Keratinocyte (primary cell): ENCODE data around the gene ZNF365. TPM values are rescaled to one million over a fixed set of nuclear protein-coding genes. Genes with fewer than 3 reads are reported as not detected.

Experiments used
- DNase-seq: peaks from one replicate; pipeline ENCODE4 v3.0.0-alpha.2; 2011; ENCODE audit warnings: low read depth, missing footprints, low spot score
- FAIRE-seq: peaks from 2 replicates; lab custom pipeline; 2011; peaks lifted over from hg19 to GRCh38; lab: Jason Lieb, UNC
- H2AFZ ChIP-seq: 2 replicates; pipeline ENCODE4 v1.6.0; 2012; ENCODE audit warnings: low read length, control low read depth, inconsistent platforms; ENCODE audit not compliant: control insufficient read depth
- H3K27ac ChIP-seq: 2 replicates; pipeline ENCODE4 v1.5.1; 2011; ENCODE audit warnings: low read length; ENCODE audit not compliant: control insufficient read depth, insufficient read depth
- H3K27me3 ChIP-seq: 3 replicates; pipeline ENCODE4 v1.6.0; 2011; ENCODE audit warnings: low read length; ENCODE audit not compliant: control insufficient read depth, insufficient read depth; ENCODE audit errors: extremely low read depth
- H3K36me3 ChIP-seq, 2 experiments: 2 replicates in 1 of 2; 3 replicates in 1 of 2; pipeline ENCODE4 v1.5.1; 2011; ENCODE audit warnings: low read length in 2 of 2, mild to moderate bottlenecking in 1 of 2; ENCODE audit not compliant: control insufficient read depth in 2 of 2, insufficient read depth in 2 of 2; ENCODE audit errors: extremely low read depth in 1 of 2
- H3K4me1 ChIP-seq: 3 replicates; pipeline ENCODE4 v1.5.1; 2011; ENCODE audit warnings: low read length; ENCODE audit not compliant: control insufficient read depth, insufficient read depth; ENCODE audit errors: extremely low read depth
- H3K4me2 ChIP-seq: 3 replicates; pipeline ENCODE4 v1.6.0; 2011; ENCODE audit warnings: low read depth, low read length; ENCODE audit not compliant: control insufficient read depth, insufficient read depth; ENCODE audit errors: extremely low read depth
- H3K4me3 ChIP-seq, 3 experiments: fragments of 200-600 bp in 1 of 3; sonication (generic) in 1 of 3; 2 replicates in 2 of 3; 3 replicates in 1 of 3; pipeline ENCODE4 v1.5.1; 2011 to 2016; ENCODE audit warnings: low read length in 3 of 3, mild to moderate bottlenecking in 3 of 3, control low read depth in 2 of 3, inconsistent platforms in 1 of 3, low read depth in 1 of 3, mixed read lengths in 1 of 3, mixed run types in 1 of 3, moderate library complexity in 1 of 3; ENCODE audit not compliant: control insufficient read depth in 2 of 3, insufficient read depth in 2 of 3; ENCODE audit errors: extremely low read depth in 1 of 3
- H3K79me2 ChIP-seq: 2 replicates; pipeline ENCODE4 v1.6.0; 2012; ENCODE audit warnings: low read length; ENCODE audit not compliant: control insufficient read depth, insufficient read depth
- H3K9ac ChIP-seq: 3 replicates; pipeline ENCODE4 v1.6.0; 2011; ENCODE audit warnings: low read length; ENCODE audit not compliant: control insufficient read depth, insufficient read depth; ENCODE audit errors: extremely low read depth
- H3K9me1 ChIP-seq: 3 replicates; pipeline ENCODE4 v1.6.0; 2011; ENCODE audit warnings: low read length; ENCODE audit not compliant: control insufficient read depth, insufficient read depth; ENCODE audit errors: extremely low read depth
- H3K9me3 ChIP-seq: 2 replicates; pipeline ENCODE4 v1.5.1; 2012; ENCODE audit warnings: low read depth, low read length; ENCODE audit not compliant: control insufficient read depth
- H4K20me1 ChIP-seq: 3 replicates; pipeline ENCODE4 v1.6.0; 2011; ENCODE audit warnings: low read length; ENCODE audit not compliant: control insufficient read depth, insufficient read depth; ENCODE audit errors: extremely low read depth
- CTCF ChIP-seq, 3 experiments: IDR thresholded peaks in 1 of 3; conservative IDR thresholded peaks in 1 of 3; optimal IDR thresholded peaks in 1 of 3; 2 replicates in 2 of 3; 3 replicates in 1 of 3; pipeline versions ENCODE3 to v1.5.1; 2011; ENCODE audit warnings: low read length in 3 of 3, mild to moderate bottlenecking in 3 of 3, moderate library complexity in 2 of 3, control low read depth in 1 of 3, inconsistent platforms in 1 of 3; ENCODE audit not compliant: insufficient read depth in 2 of 3; ENCODE audit errors: extremely low read depth in 1 of 3
- EZH2 ChIP-seq: IDR thresholded peaks from one replicate; pipeline ENCODE4 v1.6.1; 2012; ENCODE audit warnings: inconsistent platforms, mild to moderate bottlenecking, low read length, moderate library complexity
- dilution Hi-C: fragments of 300-500 bp; cut with MboI; formaldehyde crosslinking; loops from one replicate; pipeline ENCODE4 v1.7.0; 2020; ENCODE audit warnings: low sequenced_read_pairs; ENCODE audit not compliant: extremely low pct_ligation_motif_present
- polyA plus RNA-seq, 5 experiments: library from polyadenylated mRNA; depleted of rRNA in 3 of 5; stranded (reverse) in 3 of 5; stranded (forward) in 1 of 5; unstranded in 1 of 5; fragments of >200 nt; gene quantifications; 1 replicate in 1 of 5; 2 replicates in 3 of 5; 3 replicates in 1 of 5; pipeline versions ENCODE4 v1.2.1 to v1.2.3, GENCODE V29; 2011 to 2012; ENCODE audit warnings: missing spikeins in 2 of 5, low read depth in 1 of 5, low replicate concordance in 1 of 5

ZNF365 gene
- polyA plus RNA-seq, 1 donor (not counting 4 experiments of a cell fraction or from before 2014, with no cell fraction given) = 15.9 TPM

DNA sequence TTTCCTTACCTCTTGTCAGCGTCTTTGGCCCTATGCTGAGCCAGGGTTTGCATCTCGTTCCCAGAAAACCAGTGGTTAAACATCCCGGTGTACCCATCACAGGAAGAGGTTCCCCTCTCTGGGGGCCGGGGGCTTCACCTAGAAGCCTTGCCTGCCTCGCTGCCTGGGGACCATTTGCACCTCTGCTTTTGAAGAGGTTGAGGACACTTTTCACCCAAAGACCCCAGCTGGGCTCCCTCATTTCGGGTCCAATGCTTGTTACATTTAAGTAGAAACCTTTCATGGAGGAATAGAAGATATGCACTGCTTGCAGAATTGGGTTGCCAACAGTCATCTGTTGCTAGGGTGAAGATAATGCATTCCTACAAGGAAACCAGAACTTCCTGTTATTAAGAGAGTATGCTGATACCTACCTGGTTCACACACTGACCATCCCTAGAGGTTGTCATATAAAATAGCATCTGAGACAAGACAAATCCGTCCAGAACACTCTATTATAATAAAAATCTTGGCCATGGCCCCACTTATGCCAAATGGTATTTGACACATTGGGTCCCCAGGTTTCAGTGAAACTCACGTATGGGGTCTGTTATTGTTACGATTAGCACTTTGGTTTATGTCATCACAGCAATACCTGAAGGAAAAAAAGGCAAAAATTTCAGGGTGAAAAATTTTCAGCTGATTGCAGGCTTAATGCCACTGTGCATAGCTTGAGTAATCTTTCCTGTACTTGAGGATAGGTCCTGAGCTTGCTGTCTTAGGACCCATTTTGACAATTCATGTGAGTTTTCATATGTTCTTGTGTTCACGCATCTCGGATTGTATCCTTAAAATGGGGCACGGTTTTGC is 917 bp downstream of the ZNF365 start:
- Histone ChIP-seq H3K27ac (peak overlapping the region; percentile 71), H3K9ac (peak overlapping the region; percentile 75), H3K27me3 (no peaks in the 10 kb centered on the region), H4K20me1 (no peaks in the 10 kb centered on the region), H3K9me1 (no peaks in the 10 kb centered on the region), H3K4me1 (peaks cover 26% of the 10 kb centered on the region), H3K9me3 (no peaks in the 10 kb centered on the region), H3K79me2 (peaks cover 43% of the 10 kb centered on the region), H3K4me3 (peak overlapping the region; percentile 63 to 82 (median 80)), H3K36me3 (peaks cover 3 to 7% of the 10 kb centered on the region in 2 experiments), H2AFZ (no peak overlapping the region), H3K4me2 (peak overlapping the region; percentile 89)
- DNase-seq (no peak), FAIRE-seq (peak; percentile 91)
- TF ChIP-seq EZH2 = no peak
- no peak for TF ChIP-seq CTCF (optimal IDR thresholded peaks at IDR 0.05 in 1 of 3, IDR thresholded peaks at IDR 0.05 in 1 of 3, conservative IDR thresholded peaks at IDR 0.05 in 1 of 3; ENCODE audit: extremely low read depth in 1 of 3, insufficient read depth in 2 of 3, low read length in 3 of 3)
- dilution Hi-C loops = no loop called here

DNA sequence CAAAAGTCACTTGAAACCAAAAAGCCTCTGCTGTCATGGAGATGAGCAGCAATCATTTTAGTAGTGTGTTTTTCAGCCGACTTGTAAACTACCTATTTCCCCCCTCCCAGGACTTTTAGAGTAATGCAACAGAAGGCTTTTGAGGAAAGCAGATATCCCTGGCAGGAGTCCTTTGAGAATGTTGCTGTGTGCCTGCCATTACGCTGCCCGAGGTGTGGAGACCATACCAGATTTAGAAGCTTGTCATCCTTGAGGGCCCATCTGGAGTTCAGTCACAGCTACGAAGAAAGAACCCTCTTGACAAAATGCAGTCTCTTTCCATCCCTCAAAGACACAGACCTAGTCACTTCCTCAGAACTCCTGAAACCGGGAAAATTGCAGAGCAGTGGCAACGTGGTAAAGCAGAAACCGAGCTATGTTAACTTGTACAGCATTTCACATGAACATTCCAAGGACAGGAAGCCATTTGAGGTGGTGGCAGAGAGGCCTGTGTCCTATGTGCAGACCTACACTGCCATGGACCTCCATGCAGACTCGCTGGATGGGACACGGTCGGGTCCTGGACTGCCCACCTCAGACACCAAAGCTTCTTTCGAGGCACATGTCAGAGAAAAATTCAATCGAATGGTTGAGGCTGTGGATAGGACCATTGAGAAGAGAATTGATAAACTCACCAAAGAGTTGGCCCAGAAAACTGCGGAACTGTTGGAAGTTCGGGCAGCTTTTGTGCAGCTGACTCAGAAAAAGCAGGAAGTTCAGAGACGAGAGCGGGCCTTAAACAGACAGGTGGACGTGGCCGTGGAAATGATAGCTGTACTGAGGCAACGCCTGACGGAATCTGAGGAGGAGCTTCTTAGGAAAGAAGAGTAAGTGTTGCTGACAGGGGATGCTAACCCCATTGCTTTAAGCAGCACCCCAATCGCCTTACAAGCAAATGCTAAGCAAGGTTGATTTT is 2.2 kb downstream of the ZNF365 start:
- H3K4me3 ChIP-seq = no peak overlapping the region
- no peak for DNase-seq
- no peak overlapping the region for H3K27ac ChIP-seq
- H4K20me1 ChIP-seq = no peaks in the 10 kb centered on the region
- H3K9me3 ChIP-seq = no peaks in the 10 kb centered on the region
- no peak overlapping the region for H3K4me2 ChIP-seq
- peaks cover 39% of the 10 kb centered on the region for H3K4me1 ChIP-seq
- dilution Hi-C loops = no loop called here
- no peak for FAIRE-seq
- no peaks in the 10 kb centered on the region for H3K9me1 ChIP-seq
- peaks cover 3 to 7% of the 10 kb centered on the region in 2 experiments for H3K36me3 ChIP-seq
- H3K27me3 ChIP-seq = no peaks in the 10 kb centered on the region
- H3K9ac ChIP-seq = no peak overlapping the region
- no peak for TF ChIP-seq EZH2
- no peak for TF ChIP-seq CTCF (optimal IDR thresholded peaks at IDR 0.05 in 1 of 3, IDR thresholded peaks at IDR 0.05 in 1 of 3, conservative IDR thresholded peaks at IDR 0.05 in 1 of 3; ENCODE audit: extremely low read depth in 1 of 3, insufficient read depth in 2 of 3, low read length in 3 of 3)
- no peak overlapping the region for H2AFZ ChIP-seq
- peaks cover 54% of the 10 kb centered on the region for H3K79me2 ChIP-seq
